ENCODE data around the gene MTIF3. TPM values are rescaled to one million over a fixed set of nuclear protein-coding genes. Genes with fewer than 3 reads are reported as not detected.
A peak's percentile ranks its signal among the peaks of the same experiment; 100 is the strongest.

MTIF3 gene
- total RNA-seq, 1 experiment from 2014 or later: 42.0 TPM

DNA sequence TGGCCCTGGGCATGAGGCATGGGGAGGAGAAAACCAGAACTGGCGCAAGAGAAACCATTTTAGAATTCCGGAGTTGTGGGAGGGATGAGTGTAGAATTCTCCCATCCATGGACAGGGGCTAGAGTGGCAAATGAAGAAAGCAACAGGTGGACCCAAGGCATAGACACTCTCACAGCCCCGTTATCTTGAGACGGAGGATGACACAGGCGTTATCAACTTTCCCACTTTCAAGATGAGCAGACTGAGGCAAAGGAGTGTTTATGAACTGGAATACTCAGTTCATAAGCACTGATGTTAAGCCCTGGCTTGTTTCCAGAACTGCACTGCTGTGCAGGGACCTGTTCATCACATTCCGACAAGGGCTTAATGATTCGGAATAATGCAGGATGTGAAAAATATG lies 27.0 kb downstream of the MTIF3 start:
- DNase-seq (ENCODE audit: low spot score) (no peak), ATAC-seq (no peak)
- peaks cover 19% of the 10 kb centered on the region for H3K27me3 Mint-ChIP-seq (ENCODE audit: low read depth)
- peaks cover 23% of the 10 kb centered on the region for H3K4me1 Mint-ChIP-seq
- no peaks in the 10 kb centered on the region for H3K9me3 Mint-ChIP-seq
- H3K36me3 Mint-ChIP-seq: peaks cover 11% of the 10 kb centered on the region
- ChIA-PET POLR2A (no interaction called here), CTCF (interaction anchor here (1.4 kb wide), 1 partner anchor 153 kb away, joined by 3 read pairs; the partner anchor contains the start of gene RASL11A)
- TF ChIP-seq NR3C1 (CRISPR knock-in tag; conservative IDR thresholded peaks at IDR 0.05; ENCODE audit: low read depth) (no peak), TEAD4 (CRISPR knock-in tag; IDR thresholded peaks at IDR 0.05) (no peak), TCF7 (CRISPR knock-in tag; IDR thresholded peaks at IDR 0.05; ENCODE audit: low read depth) (no peak), E2F1 (CRISPR knock-in tag; IDR thresholded peaks at IDR 0.05) (no peak), MAX (CRISPR knock-in tag; IDR thresholded peaks at IDR 0.05) (no peak), OVOL2 (CRISPR knock-in tag; IDR thresholded peaks at IDR 0.05; ENCODE audit: borderline replicate concordance) (no peak), JUN (CRISPR knock-in tag; IDR thresholded peaks at IDR 0.05) (no peak), ZNF416 (CRISPR knock-in tag; IDR thresholded peaks at IDR 0.05) (no peak), NR1H2 (CRISPR knock-in tag; IDR thresholded peaks at IDR 0.05) (no peak), RORB (CRISPR knock-in tag; IDR thresholded peaks at IDR 0.05) (no peak), JAZF1 (CRISPR knock-in tag; IDR thresholded peaks at IDR 0.05) (no peak), CBFB (CRISPR knock-in tag; IDR thresholded peaks at IDR 0.05; ENCODE audit: low read depth) (no peak), ARID4B (CRISPR knock-in tag; IDR thresholded peaks at IDR 0.05; ENCODE audit: borderline replicate concordance) (no peak), E2F4 (CRISPR knock-in tag; IDR thresholded peaks at IDR 0.05; ENCODE audit: borderline replicate concordance, low read depth) (no peak), ZNF281 (CRISPR knock-in tag; IDR thresholded peaks at IDR 0.05) (no peak), E2F5 (CRISPR knock-in tag; IDR thresholded peaks at IDR 0.05) (no peak)
- TF ChIP-seq, protein P1, sequence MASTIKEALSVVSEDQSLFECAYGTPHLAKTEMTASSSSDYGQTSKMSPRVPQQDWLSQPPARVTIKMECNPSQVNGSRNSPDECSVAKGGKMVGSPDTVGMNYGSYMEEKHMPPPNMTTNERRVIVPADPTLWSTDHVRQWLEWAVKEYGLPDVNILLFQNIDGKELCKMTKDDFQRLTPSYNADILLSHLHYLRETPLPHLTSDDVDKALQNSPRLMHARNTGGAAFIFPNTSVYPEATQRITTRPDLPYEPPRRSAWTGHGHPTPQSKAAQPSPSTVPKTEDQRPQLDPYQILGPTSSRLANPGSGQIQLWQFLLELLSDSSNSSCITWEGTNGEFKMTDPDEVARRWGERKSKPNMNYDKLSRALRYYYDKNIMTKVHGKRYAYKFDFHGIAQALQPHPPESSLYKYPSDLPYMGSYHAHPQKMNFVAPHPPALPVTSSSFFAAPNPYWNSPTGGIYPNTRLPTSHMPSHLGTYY (CRISPR knock-in tag; IDR thresholded peaks at IDR 0.05): no peak
- H3K27ac Mint-ChIP-seq: no peak overlapping the region
- H3K4me3 Mint-ChIP-seq: peak overlapping the region; percentile 65
